Activated CD4-positive, alpha-beta memory T cell treated with anti-CD3 and anti-CD28 coated beads for 36 hours (primary cell): Measurements from ENCODE around the gene PAX5. TPM values are rescaled to one million over a fixed set of nuclear protein-coding genes. Genes with fewer than 3 reads are reported as not detected.
"Not testable (repeated sequence)": the region's sequence is repeated elsewhere in the genome, so short reads cannot be mapped to it uniquely, and the experiment has no call there.

Source experiments
- CTCF ChIA-PET: fragments of 350-600 bp; sonication (Branson Sonifier 250); formaldehyde crosslinking; loops from one replicate; lab custom pipeline; 2021; ENCODE audit warnings: antibody characterized with exemption, inconsistent platforms; lab: Charles Lee
- POLR2A ChIA-PET: fragments of 350-600 bp; sonication (Branson Sonifier 250); formaldehyde crosslinking; loops from one replicate; lab custom pipeline; 2021; ENCODE audit warnings: antibody characterized with exemption; lab: Charles Lee
- DNase-seq: peaks from one replicate; pipeline ENCODE4 v3.0.0-alpha.2; 2020
- H3K27ac Mint-ChIP-seq: one replicate; pipeline ENCODE4 v1.8.0; 2021; ENCODE audit warnings: mixed read lengths
- H3K27me3 Mint-ChIP-seq: one replicate; pipeline ENCODE4 v1.8.0; 2021; ENCODE audit warnings: mixed read lengths
- H3K36me3 Mint-ChIP-seq: one replicate; pipeline ENCODE4 v1.8.0; 2021; ENCODE audit warnings: mixed read lengths
- H3K4me1 Mint-ChIP-seq: one replicate; pipeline ENCODE4 v1.8.0; 2021; ENCODE audit warnings: low read depth, mixed read lengths
- H3K4me3 Mint-ChIP-seq: one replicate; pipeline ENCODE4 v1.8.0; 2021; ENCODE audit warnings: mild to moderate bottlenecking, mixed read lengths
- H3K9me3 Mint-ChIP-seq: one replicate; pipeline ENCODE4 v1.8.0; 2021; ENCODE audit warnings: mixed read lengths
- intact Hi-C: fragments of 100-400 bp; cut with micrococcal nuclease; formaldehyde crosslinking; loops from one replicate; pipeline ENCODE4 v1.15.1; 2023
- total RNA-seq, 2 experiments: library from RNA; stranded (reverse); gene quantifications; one replicate each; pipeline ENCODE4 v1.2.3, GENCODE V29; 2021

PAX5 gene
- under 1 TPM; 0.12 to 0.15 TPM for total RNA-seq

DNA sequence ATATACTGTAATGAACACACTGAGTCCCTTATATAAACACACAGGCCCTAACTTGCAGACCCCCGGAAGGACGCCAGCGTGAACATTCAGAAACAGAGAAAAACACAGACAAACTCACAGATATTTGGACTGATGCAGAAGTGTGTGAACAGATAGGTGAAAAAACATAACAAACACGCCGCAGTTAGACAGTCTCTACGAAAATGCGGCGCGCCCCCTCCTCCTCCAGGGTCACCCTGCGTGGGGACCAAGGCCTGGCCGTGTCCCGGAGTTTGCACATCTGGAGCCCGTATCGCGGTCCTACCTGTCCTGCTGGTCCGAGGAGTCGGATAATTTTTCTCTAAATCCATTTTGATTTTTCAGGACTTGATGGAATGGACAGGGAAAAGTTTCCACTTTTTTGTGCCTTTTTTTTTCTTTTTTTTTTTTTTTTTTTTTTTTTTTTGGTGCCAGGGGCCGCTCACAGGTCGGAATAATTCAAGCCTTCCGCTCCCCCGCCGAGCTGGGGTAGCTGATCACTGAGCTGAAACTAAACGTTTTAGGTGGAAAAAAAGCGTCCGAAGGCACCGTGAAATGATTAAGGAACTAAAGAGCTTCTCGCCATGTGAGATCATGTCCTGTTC is at the start of gene PAX5:
PAX5 (minus strand) TSS at position 587 of the 623 bp plus-strand sequence; CDS start at position 350, 237 bp downstream.
- CTCF ChIA-PET = no interaction called here
- no peak within 1 kb of the TSS for H3K27ac Mint-ChIP-seq

DNA sequence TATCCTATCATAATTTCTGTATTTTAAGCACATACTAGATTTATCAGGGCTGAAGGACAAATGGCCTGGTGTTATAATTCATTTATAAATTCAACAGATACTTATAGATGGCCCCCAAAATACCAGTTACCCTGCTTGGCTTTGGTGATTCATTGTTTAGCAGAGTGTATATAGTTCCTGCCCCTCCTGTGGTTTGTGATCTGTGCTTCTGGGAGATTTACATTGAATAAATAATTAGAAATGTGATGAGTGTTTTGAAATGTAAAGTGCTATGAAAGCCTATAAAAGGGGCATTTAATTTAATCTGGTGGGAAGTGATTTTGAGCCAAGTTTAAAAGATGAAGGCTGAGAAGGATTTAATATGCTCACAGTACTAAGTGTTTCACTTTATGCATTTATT is 49.6 kb upstream of the PAX5 start:
- peaks cover 3% of the 10 kb centered on the region for H3K9me3 Mint-ChIP-seq
- peaks cover 26% of the 10 kb centered on the region for H3K36me3 Mint-ChIP-seq
- ChIA-PET POLR2A (no interaction called here), CTCF (no interaction called here)
- no peaks in the 10 kb centered on the region for H3K27me3 Mint-ChIP-seq
- intact Hi-C loops = loop anchor here (5.0 kb wide), 1 partner anchor 219 kb away; no protein-coding TSS in a partner anchor
- peaks cover 53% of the 10 kb centered on the region for H3K4me1 Mint-ChIP-seq
- DNase-seq = no peak
- no peak overlapping the region for H3K27ac Mint-ChIP-seq
- no peak overlapping the region for H3K4me3 Mint-ChIP-seq

More for the DNA sequence above, at the start of gene PAX5:
- Mint-ChIP-seq H3K9me3 (no peaks in the 10 kb centered on the region), H3K4me1 (peaks cover 44% of the 10 kb centered on the region), H3K4me3 (peak within 1 kb of the TSS; percentile 72), H3K27me3 (peaks cover 87% of the 10 kb centered on the region), H3K36me3 (peaks cover 5% of the 10 kb centered on the region)
- intact Hi-C loops = loop anchor here (2.0 to 5.0 kb wide), 2 partner anchors 45 to 269 kb away; no protein-coding TSS in a partner anchor
- POLR2A ChIA-PET = interaction anchor here (0.6 kb wide), 1 partner anchor 250 kb away, joined by 3 read pairs; no protein-coding TSS in a partner anchor
- no peak for DNase-seq

DNA sequence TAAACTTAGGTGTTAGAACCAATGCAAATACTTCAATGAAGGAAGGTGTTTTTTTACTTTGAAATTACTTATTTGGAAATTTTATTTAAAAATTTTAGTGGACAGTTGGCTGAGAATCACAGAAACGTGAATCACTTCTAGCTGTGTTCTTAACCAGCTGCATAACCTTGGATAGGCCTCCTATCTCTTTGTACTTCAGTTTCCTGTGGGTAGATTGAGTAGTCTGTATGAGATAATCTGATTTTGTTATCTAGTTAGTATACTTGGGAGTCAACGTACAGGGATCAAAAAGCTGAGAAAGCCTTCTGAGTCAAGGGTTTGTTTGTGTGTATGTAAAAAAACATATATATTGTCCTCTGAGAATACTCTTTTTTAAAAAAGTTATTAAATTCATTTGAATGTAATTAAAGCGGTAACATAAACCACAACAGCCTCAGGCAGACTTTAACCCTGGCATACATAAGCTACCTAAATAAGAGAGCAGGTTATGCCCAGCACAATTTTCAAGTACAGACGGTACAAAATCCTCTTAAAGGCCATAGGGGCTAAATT is 48.2 kb upstream of the PAX5 start:
- peaks cover 53% of the 10 kb centered on the region for H3K4me1 Mint-ChIP-seq
- no peak overlapping the region for H3K27ac Mint-ChIP-seq
- intact Hi-C loops = loop anchor here (5.0 kb wide), 1 partner anchor 220 kb away; no protein-coding TSS in a partner anchor
- CTCF ChIA-PET = interaction anchor here (1.1 kb wide), 1 partner anchor 39 kb away, joined by 3 read pairs; no protein-coding TSS in a partner anchor
- no peak overlapping the region for H3K4me3 Mint-ChIP-seq
- peaks cover 3% of the 10 kb centered on the region for H3K9me3 Mint-ChIP-seq
- POLR2A ChIA-PET = no interaction called here
- DNase-seq = no peak
- H3K27me3 Mint-ChIP-seq = peaks cover 3% of the 10 kb centered on the region
- H3K36me3 Mint-ChIP-seq = peaks cover 17% of the 10 kb centered on the region

DNA sequence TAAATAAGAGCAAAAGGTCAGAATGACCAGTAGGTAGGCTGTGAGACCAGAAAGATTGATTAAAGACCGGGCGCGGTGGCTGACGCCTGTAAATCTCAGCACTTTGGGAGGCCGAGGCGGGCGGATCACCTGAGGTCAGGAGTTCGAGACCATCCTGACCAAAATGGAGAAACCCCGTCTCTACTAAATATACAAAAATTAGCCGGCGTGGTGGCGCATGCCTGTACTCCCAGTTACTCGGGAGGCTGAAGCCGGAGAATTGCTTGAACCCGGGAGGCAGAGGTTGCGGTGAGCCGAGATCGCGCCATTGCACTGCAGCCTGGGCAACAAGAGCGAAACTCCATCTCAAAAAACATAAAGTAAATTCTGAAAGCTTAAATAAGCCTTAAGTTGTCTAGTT is 47.4 kb upstream of the PAX5 start:
- POLR2A ChIA-PET = interaction anchor here (0.9 to 3.0 kb wide), 2 partner anchors 39 to 86 kb away, joined by 3 to 28 read pairs; partner anchors contain the start of gene ZCCHC7
- CTCF ChIA-PET = interaction anchor here (0.6 kb wide), 1 partner anchor 78 kb away, joined by 3 read pairs; no protein-coding TSS in a partner anchor
- H3K9me3 Mint-ChIP-seq, DNase-seq, H3K36me3 Mint-ChIP-seq, H3K27ac Mint-ChIP-seq, H3K27me3 Mint-ChIP-seq: not testable (repeated sequence)
- peak overlapping the region; percentile 98 for H3K4me3 Mint-ChIP-seq
- H3K4me1 Mint-ChIP-seq = peaks cover 53% of the 10 kb centered on the region
- intact Hi-C loops = loop anchor here (5.0 kb wide), 1 partner anchor 221 kb away; no protein-coding TSS in a partner anchor

DNA sequence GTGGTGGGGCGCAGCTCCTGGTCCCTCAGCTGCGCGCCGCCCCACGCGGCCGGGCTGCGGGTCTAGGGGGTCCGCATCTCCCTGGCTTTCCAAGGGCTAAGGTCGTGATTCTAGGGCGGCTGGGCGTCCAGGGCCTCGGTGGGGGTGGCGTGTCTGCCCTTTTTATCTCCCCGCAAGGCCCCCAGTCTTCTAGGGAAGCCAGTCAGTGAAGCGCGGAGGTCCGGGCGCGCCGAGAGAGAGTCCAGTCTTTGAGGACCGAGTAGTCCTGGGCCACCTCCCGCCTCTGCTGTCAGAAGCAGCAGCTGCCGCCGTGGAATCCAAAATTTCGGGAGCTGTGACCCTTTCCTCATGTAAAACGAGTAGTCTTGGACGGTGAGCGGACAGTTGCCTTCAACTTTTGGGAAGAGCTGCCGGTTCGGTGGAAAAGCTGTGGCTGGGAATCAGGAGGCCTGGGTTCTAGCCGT is 46.1 kb upstream of the PAX5 start:
- not testable (repeated sequence) for DNase-seq

DNA sequence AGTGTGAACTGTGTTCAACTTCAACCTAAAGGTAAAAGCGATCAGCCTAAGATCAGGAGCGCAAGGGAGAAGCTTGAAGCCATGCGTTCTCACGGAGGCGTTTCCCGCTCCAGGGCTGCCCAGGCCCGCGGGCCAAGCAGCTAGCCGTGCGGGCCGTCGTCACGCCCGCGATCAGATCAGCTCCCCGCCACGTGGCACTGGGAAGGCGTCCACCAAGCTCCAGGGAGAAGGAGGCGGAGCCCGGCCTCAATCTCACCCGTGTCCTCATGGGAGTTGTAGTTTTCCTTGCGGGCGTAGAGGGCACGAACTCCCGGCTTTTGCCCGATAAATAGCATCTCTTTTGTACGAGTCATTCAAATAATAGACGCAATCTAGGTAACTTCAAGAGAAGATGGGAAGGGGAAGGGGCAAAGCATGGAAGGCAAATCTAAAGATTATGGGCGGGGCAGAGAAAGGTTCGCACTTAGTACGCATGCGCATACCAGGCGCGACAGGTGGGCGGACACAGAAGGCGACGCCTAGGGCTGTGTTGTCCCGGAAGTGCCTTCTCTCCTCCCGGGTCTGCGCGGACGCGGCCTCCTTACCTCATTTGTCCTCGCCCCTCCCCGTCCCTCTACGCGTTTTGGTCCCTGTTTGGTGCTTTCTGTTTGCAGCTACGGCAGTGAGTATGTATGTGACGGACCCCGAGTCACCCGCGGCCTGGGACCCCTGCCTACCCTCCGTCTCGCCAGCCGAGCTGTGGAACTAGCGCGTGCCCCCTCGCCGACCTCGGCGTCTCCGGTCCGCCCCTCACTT is 45.5 kb upstream of the PAX5 start:
- H3K27ac Mint-ChIP-seq = peak overlapping the region; percentile 93
- POLR2A ChIA-PET = interaction anchor here (1.0 to 3.0 kb wide), 4 partner anchors 21 to 42 kb away, joined by 3 to 28 read pairs (median 6); partner anchors contain the start of gene ZCCHC7

More for the DNA sequence above, 46.1 kb upstream of the PAX5 start:
- ChIA-PET POLR2A (interaction anchor here (1.0 to 3.0 kb wide), 4 partner anchors 21 to 43 kb away, joined by 3 to 28 read pairs (median 6); partner anchors contain the start of gene ZCCHC7), CTCF (interaction anchor here (0.7 to 1.2 kb wide), 2 partner anchors 122 to 207 kb away, joined by 3 to 4 read pairs; no protein-coding TSS in a partner anchor)
- H3K4me3 Mint-ChIP-seq = peak overlapping the region; percentile 98
- intact Hi-C loops = loop anchor here (5.0 kb wide), 1 partner anchor 222 kb away; no protein-coding TSS in a partner anchor
- peak overlapping the region; percentile 93 for H3K27ac Mint-ChIP-seq
- H3K27me3 Mint-ChIP-seq, H3K36me3 Mint-ChIP-seq, H3K9me3 Mint-ChIP-seq: not testable (repeated sequence)
- peaks cover 51% of the 10 kb centered on the region for H3K4me1 Mint-ChIP-seq

DNA sequence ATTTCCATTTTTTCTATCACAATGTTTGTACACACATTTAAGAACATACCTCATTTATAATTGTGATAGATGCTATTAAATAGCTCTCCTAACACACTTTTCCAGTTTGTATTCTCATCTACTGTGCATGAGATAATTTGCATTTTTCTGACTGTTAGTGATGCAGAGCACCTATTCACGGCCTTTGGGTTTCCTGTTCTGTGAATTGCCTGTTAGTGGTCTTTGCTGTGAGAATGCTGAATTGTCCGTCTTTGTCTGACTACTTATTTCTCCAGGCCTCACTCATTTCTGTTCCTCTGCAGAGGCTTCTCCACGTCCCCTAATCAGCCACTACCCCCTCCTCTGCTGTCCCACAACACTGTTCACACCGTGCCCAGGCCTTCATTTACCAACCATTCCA is 40.7 kb upstream of the PAX5 start:
- H3K4me1 Mint-ChIP-seq, DNase-seq, H3K36me3 Mint-ChIP-seq, H3K27me3 Mint-ChIP-seq, intact Hi-C loops, CTCF ChIA-PET, H3K9me3 Mint-ChIP-seq, POLR2A ChIA-PET, H3K27ac Mint-ChIP-seq, H3K4me3 Mint-ChIP-seq: not testable (repeated sequence)

More for the DNA sequence above, 45.5 kb upstream of the PAX5 start:
- H3K9me3 Mint-ChIP-seq = peaks cover 3% of the 10 kb centered on the region
- intact Hi-C loops = loop anchor here (1.0 to 5.0 kb wide), 5 partner anchors 41 to 386 kb away; partner anchors contain the start of genes PAX5, ZBTB5 and ZCCHC7
- peaks cover 8% of the 10 kb centered on the region for H3K27me3 Mint-ChIP-seq
- peak overlapping the region; percentile 98 for H3K4me3 Mint-ChIP-seq
- CTCF ChIA-PET = interaction anchor here (1.2 kb wide), 1 partner anchor 207 kb away, joined by 3 read pairs; no protein-coding TSS in a partner anchor
- DNase-seq = peak; percentile 96
- H3K4me1 Mint-ChIP-seq = peaks cover 46% of the 10 kb centered on the region
- peaks cover 2% of the 10 kb centered on the region for H3K36me3 Mint-ChIP-seq

DNA sequence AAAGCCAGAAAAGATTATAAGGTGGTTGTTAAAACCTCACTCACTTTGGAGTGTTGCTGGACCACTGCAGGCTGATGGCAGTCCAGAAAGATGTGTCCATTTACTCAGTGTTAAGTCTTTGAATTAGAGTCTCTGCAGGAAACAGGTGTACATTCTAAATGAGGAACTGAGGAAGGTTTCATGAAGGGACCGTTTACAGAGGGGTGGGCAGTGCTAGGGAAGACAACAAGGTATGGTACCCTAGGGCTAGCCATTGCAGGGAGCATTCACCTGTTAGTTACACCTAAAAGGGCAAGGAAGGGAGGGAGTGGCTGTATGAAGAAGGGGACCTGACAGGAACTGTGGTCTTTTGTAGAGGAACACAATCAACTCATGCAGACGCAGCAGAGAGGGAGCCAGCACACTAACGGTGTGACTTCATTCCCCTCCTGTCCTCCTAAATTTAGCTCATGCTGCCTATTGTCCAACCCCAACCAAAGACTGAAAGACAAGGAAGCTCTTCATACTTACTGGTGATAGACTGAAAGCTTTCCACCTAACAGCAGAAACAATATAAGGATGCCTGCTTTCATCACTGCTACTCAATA is 32.2 kb upstream of the PAX5 start:
- DNase-seq = no peak
- H3K27me3 Mint-ChIP-seq = peaks cover 31% of the 10 kb centered on the region
- H3K4me3 Mint-ChIP-seq = no peak overlapping the region
- H3K36me3 Mint-ChIP-seq = no peaks in the 10 kb centered on the region
- CTCF ChIA-PET = no interaction called here
- H3K27ac Mint-ChIP-seq = no peak overlapping the region
- intact Hi-C loops = no loop called here
- H3K9me3 Mint-ChIP-seq = no peaks in the 10 kb centered on the region
- POLR2A ChIA-PET = no interaction called here
- H3K4me1 Mint-ChIP-seq = no peaks in the 10 kb centered on the region

DNA sequence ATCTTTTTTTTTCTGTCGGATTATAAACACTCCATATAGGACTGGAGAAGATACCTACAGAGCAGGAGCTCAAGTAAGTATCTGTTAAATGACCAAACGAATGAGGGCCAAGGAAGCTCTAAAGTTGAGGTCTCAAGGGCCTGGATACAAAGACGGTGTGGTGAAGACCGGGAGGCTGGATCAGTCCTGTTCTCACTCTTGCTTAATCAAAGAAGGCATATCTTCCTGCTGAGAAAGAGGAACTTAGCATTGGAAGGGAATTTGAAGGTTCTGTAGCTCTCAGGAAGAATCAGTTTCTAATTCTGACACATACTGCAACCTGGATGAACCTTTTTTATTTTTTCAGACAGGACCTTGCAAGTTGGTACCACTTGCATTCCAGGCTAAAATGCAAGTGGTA is 28.3 kb upstream of the PAX5 start:
- H3K27me3 Mint-ChIP-seq = peaks cover 40% of the 10 kb centered on the region
- no peaks in the 10 kb centered on the region for H3K9me3 Mint-ChIP-seq
- intact Hi-C loops = no loop called here
- DNase-seq = no peak
- no peaks in the 10 kb centered on the region for H3K36me3 Mint-ChIP-seq
- ChIA-PET POLR2A (no interaction called here), CTCF (interaction anchor here (0.7 to 0.9 kb wide), 2 partner anchors 65 to 190 kb away, joined by 3 to 4 read pairs; no protein-coding TSS in a partner anchor)
- H3K4me3 Mint-ChIP-seq = no peak overlapping the region
- no peak overlapping the region for H3K27ac Mint-ChIP-seq
- H3K4me1 Mint-ChIP-seq = no peaks in the 10 kb centered on the region

DNA sequence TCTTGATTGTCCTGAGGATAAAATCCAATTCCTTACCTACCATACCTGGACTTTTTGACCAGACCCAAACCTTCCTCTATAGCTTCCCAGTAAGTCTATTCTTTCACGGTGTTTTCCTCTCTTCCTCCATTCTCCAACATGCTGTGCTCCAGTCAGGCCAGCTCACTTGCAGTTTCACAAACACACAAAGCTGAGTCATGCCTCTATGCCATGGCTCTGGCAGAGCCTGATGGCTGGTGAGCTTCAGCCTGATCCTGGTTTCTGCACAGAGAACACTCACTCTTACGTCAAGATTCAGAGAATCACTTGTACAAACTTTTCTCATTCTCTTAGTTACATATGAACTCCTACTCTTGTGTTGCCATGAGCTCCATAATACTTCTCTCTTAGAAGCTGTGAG is 27.7 kb upstream of the PAX5 start:
- ChIA-PET CTCF (interaction anchor here (0.7 to 0.9 kb wide), 2 partner anchors 65 to 189 kb away, joined by 3 to 4 read pairs; no protein-coding TSS in a partner anchor), POLR2A (no interaction called here)
- Mint-ChIP-seq H3K4me3 (no peak overlapping the region), H3K9me3 (no peaks in the 10 kb centered on the region), H3K36me3 (no peaks in the 10 kb centered on the region), H3K4me1 (no peaks in the 10 kb centered on the region), H3K27ac (no peak overlapping the region), H3K27me3 (peaks cover 40% of the 10 kb centered on the region)
- intact Hi-C loops = no loop called here
- DNase-seq = no peak

DNA sequence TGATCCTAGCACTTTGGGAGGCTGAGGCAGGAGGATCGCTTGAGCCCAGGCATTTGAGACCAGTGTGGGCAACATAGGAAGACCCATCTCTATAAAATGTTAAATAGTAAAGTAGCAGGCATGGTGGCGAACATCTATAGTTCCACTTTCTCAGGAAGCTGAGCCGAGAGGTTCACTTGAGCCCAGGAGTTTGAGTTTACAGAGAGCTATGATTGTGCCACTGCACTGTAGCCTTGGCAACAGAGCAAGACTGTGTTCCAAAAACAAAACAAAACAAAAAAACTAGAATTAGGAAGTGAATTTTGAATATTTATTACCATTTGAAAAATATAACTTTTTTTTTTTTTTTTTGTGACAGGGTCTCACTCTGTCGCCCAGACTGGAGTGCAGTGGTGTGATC is 26.8 kb upstream of the PAX5 start:
- no peak overlapping the region for H3K4me3 Mint-ChIP-seq
- H3K36me3 Mint-ChIP-seq = no peaks in the 10 kb centered on the region
- H3K27ac Mint-ChIP-seq = no peak overlapping the region
- intact Hi-C loops = no loop called here
- H3K9me3 Mint-ChIP-seq = no peaks in the 10 kb centered on the region
- H3K27me3 Mint-ChIP-seq = peaks cover 37% of the 10 kb centered on the region
- H3K4me1 Mint-ChIP-seq = no peaks in the 10 kb centered on the region
- ChIA-PET CTCF (no interaction called here), POLR2A (no interaction called here)
- no peak for DNase-seq
